Right renal pelvis (tissue), 4 donors: ENCODE data around the gene GPR61. TPM values are rescaled to one million over a fixed set of nuclear protein-coding genes. Genes with fewer than 3 reads are reported as not detected.

ENCODE experiments used
- DNase-seq, 4 donors: peaks; one replicate each; pipeline ENCODE4 v3.0.0-alpha.2; 2013; ENCODE audit warnings: low read depth in 4 of 4, low spot score in 3 of 4, missing footprints in 1 of 4
- polyA plus RNA-seq, 4 donors: library from polyadenylated mRNA; unstranded; fragments of 120-200 nt; gene quantifications; one replicate each; pipeline ENCODE4 v1.2.1, GENCODE V29; 2013; ENCODE audit not compliant: insufficient read length in 4 of 4

The GPR61 gene
- polyA plus RNA-seq, 4 donors = 0.49 to 0.91 (median 0.90) TPM

GRCh38 chr1:109564194-109564878 lies 24.7 kb downstream of the GPR61 start:
- no peak for DNase-seq

- DNase-seq = no peak
Observed at GRCh38 chr1:109565241-109565640, 25.6 kb downstream of the GPR61 start.

GRCh38 chr1:109566982-109567381 lies 27.3 kb downstream of the GPR61 start:
- no peak for DNase-seq

- no peak for DNase-seq
Observed at GRCh38 chr1:109567877-109568672, 28.4 kb downstream of the GPR61 start.

- no peak for DNase-seq
Observed at GRCh38 chr1:109569323-109569722, 29.7 kb downstream of the GPR61 start.

- no peak for DNase-seq
Observed at GRCh38 chr1:109570414-109570813, 30.7 kb downstream of the GPR61 start.

GRCh38 chr1:109573785-109574184 lies 34.1 kb downstream of the GPR61 start:
- no peak for DNase-seq

GRCh38 chr1:109578947-109579443 lies 39.3 kb downstream of the GPR61 start:
- no peak for DNase-seq

- no peak for DNase-seq
Observed at GRCh38 chr1:109579491-109579890, 39.8 kb downstream of the GPR61 start.

GRCh38 chr1:109582021-109582420 lies 42.3 kb downstream of the GPR61 start:
- no peak for DNase-seq

GRCh38 chr1:109584766-109585165 lies 45.1 kb downstream of the GPR61 start:
- DNase-seq = no peak

GRCh38 chr1:109586055-109586454 lies 46.4 kb downstream of the GPR61 start:
- DNase-seq = no peak

GRCh38 chr1:109589177-109589576 lies 49.5 kb downstream of the GPR61 start:
- DNase-seq = no peak

- no peak for DNase-seq
Observed at GRCh38 chr1:109589679-109590078, 50.0 kb downstream of the GPR61 start.

GRCh38 chr1:109592916-109593315 lies 53.2 kb downstream of the GPR61 start:
- DNase-seq = no peak

GRCh38 chr1:109595531-109595930 lies 55.9 kb downstream of the GPR61 start:
- peak in 1 of 4 donors; percentile 38 for DNase-seq

Other genes with a start within 250 kb of the GPR61 start
- under 1 TPM in 2 of 4 donors, not detected in 2; 0.14 to 0.26 TPM for gene MYBPHL, start 232.9 kb upstream of the GPR61 start, polyA plus RNA-seq
- 10 to 100 TPM; 54.6 to 66.3 (median 62.6) TPM for gene SORT1, start 142.0 kb upstream of the GPR61 start, polyA plus RNA-seq
- 100 to 1,000 TPM in 3 of 4 donors, 10 to 100 TPM in 1; 98.8 to 111 (median 106) TPM for gene PSMA5, start 113.4 kb upstream of the GPR61 start, polyA plus RNA-seq
- gene SYPL2, start 73.3 kb upstream of the GPR61 start, polyA plus RNA-seq = 10 to 100 TPM in 2 of 4 donors, 1 to 10 TPM in 2; 6.5 to 12.5 (median 10.3) TPM
- gene ATXN7L2, start 56.0 kb upstream of the GPR61 start, polyA plus RNA-seq = 10 to 100 TPM in 2 of 4 donors, 1 to 10 TPM in 2; 9.0 to 10.2 (median 9.8) TPM
- 1 to 10 TPM; 8.1 to 9.3 (median 9.2) TPM for gene CYB561D1, start 45.8 kb upstream of the GPR61 start, polyA plus RNA-seq
- gene AMIGO1, start 30.1 kb upstream of the GPR61 start, polyA plus RNA-seq = 1 to 10 TPM; 8.0 to 9.1 (median 9.0) TPM
- gene GNAI3, start 8.7 kb downstream of the GPR61 start, polyA plus RNA-seq = 10 to 100 TPM; 12.2 to 14.2 (median 13.7) TPM
- under 1 TPM in 1 of 4 donors, not detected in 3; 0.06 TPM for gene GNAT2, start 79.7 kb downstream of the GPR61 start, polyA plus RNA-seq
- 10 to 100 TPM; 46.1 to 49.2 (median 48.4) TPM for gene AMPD2, start 80.0 kb downstream of the GPR61 start, polyA plus RNA-seq
- 10 to 100 TPM; 56.8 to 69.7 (median 63.0) TPM for gene GSTM4, start 116.2 kb downstream of the GPR61 start, polyA plus RNA-seq
- 100 to 1,000 TPM; 171 to 257 (median 213) TPM for gene GSTM2, start 128.2 kb downstream of the GPR61 start, polyA plus RNA-seq
- gene GSTM1, start 147.9 kb downstream of the GPR61 start, polyA plus RNA-seq = 100 to 1,000 TPM in 1 of 4 donors, 1 to 10 TPM in 3; 2.4 to 121 (median 3.1) TPM
- gene GSTM5, start 172.4 kb downstream of the GPR61 start, polyA plus RNA-seq = 10 to 100 TPM; 28.7 to 55.4 (median 41.5) TPM
- gene GSTM3, start 201.2 kb downstream of the GPR61 start, polyA plus RNA-seq = 100 to 1,000 TPM; 225 to 281 (median 244) TPM
- gene EPS8L3, start 224.1 kb downstream of the GPR61 start, polyA plus RNA-seq = under 1 TPM; 0.24 to 1.00 (median 0.50) TPM